Measurements from ENCODE around the gene SLCO4A1.
"Not testable (repeated sequence)": the region's sequence is repeated elsewhere in the genome, so short reads cannot be mapped to it uniquely, and the experiment has no call there.

The SLCO4A1 gene

DNA sequence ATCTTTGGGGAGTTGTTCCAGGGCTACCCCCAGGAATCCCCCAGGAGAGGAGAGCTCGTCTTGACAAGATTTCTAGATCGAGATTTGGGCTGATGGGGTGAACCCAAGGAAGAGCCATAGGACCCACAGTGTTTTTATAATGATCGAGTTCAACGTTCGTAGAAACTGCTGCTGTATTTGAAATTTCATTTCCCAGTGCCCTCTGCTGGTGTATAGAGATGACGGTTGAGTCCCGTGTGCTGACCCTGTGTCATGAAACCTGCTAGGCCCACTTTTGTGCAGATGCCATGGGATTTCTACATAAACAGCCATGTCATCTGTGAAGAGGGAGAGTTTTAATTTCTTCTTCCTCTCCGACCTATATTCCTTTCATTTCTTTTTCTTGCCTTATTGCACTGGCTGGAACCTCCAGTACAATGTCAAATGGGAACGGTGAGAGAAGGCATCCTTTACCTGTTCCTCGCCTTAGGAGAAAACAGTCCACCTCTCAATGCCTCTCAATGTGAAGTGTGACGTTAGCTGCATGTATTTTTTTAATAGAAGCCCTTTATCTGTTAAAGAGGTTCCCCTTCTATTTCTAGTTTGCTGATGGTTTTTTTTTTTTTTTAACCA lies 37.8 kb downstream of the SLCO4A1 start:
- Histone ChIP-seq H3K4me1 (ENCODE audit: control insufficient read depth, insufficient read depth, low read length, poor library complexity, severe bottlenecking) (peaks cover 8% of the 10 kb centered on the region), H3K9me3 (ENCODE audit: control insufficient read depth, low read length) (peaks cover 13% of the 10 kb centered on the region), H3K36me3 (ENCODE audit: control insufficient read depth, insufficient read depth, low read length) (no peaks in the 10 kb centered on the region), H3K4me3 (ENCODE audit: extremely low read depth, insufficient read depth, low read length, poor library complexity, severe bottlenecking) (no peak overlapping the region), H3K27ac (ENCODE audit: low read depth, low read length, severe bottlenecking) (no peak overlapping the region)
- 90 to 92% methylated on average over 9 to 10 of the region's 11 CpGs for WGBS, 2 experiments (ENCODE audit: insufficient coverage in 2 of 2)

DNA sequence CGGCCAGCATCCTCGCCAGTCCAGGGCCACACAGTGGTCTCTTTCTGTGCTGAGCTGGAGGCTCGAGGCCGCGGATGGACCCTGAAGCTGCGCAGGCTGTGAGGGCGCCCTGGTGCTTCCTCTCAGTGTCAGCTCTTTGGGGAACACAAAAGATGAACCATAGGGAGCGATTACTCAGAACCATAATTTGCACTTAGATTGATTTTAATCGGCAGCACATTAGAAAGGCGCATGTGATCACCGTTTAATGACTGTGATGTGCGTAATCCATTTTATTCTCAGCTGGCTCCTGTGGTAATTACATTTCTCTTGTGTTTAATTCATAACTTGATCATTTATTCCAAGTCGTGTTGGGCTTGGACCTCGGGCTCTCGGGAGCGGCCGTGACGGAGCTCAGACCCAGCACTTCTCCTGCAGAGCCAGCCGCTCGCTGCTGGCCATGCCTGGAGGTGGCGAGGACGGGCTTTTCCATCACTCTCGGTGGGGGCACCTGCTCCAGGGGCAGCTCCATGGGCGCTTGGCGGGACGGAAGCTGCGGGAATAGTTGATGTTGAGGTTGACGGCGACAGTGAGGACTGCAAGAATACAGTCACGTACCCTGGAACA lies 40.7 kb downstream of the SLCO4A1 start:
- H3K27ac ChIP-seq (ENCODE audit: low read depth, low read length, severe bottlenecking) = no peak overlapping the region
- peaks cover 13% of the 10 kb centered on the region for H3K4me1 ChIP-seq (ENCODE audit: control insufficient read depth, insufficient read depth, low read length, poor library complexity, severe bottlenecking)
- WGBS, 2 experiments (ENCODE audit: insufficient coverage in 2 of 2) = 91 to 93% methylated on average over 27 to 30 of the region's 30 CpGs
- peaks cover 13% of the 10 kb centered on the region for H3K9me3 ChIP-seq (ENCODE audit: control insufficient read depth, low read length)
- H3K4me3 ChIP-seq (ENCODE audit: extremely low read depth, insufficient read depth, low read length, poor library complexity, severe bottlenecking) = no peak overlapping the region
- no peaks in the 10 kb centered on the region for H3K36me3 ChIP-seq (ENCODE audit: control insufficient read depth, insufficient read depth, low read length)

DNA sequence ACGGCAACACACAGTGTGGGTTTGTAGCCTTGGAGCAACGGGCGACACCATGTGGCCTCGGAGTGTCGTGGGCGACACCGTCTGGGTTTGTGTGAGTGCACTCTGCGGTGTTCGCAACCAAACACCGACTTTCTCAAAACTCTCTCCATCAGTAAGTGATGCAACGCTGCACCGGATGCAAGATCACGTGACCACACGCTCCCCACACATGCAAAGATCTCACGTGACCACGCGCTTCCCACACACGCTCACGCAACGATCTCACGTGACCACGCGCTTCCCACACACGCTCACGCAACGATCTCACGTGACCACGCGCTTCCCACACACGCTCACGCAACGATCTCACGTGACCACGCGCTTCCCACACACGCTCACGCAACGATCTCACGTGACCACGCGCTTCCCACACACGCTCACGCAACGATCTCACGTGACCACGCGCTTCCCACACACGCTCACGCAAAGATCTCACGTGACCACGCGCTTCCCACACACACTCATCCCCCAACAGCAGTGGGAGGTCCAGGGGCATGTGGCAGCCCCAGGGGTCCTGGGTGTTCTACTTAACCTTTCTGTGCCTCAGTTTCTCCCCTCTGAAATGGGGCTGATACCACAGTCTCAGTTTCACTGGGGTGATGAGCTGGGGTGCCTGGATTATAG lies 41.5 kb downstream of the SLCO4A1 start:
- H3K4me3 ChIP-seq (ENCODE audit: extremely low read depth, insufficient read depth, low read length, poor library complexity, severe bottlenecking); H3K27ac ChIP-seq (ENCODE audit: low read depth, low read length, severe bottlenecking); H3K36me3 ChIP-seq (ENCODE audit: control insufficient read depth, insufficient read depth, low read length): not testable (repeated sequence)
- 94 to 96% methylated on average over 6 to 20 of the region's 52 CpGs for WGBS, 2 experiments (ENCODE audit: insufficient coverage in 2 of 2)
- H3K9me3 ChIP-seq (ENCODE audit: control insufficient read depth, low read length) = peaks cover 13% of the 10 kb centered on the region
- peaks cover 20% of the 10 kb centered on the region for H3K4me1 ChIP-seq (ENCODE audit: control insufficient read depth, insufficient read depth, low read length, poor library complexity, severe bottlenecking)

DNA sequence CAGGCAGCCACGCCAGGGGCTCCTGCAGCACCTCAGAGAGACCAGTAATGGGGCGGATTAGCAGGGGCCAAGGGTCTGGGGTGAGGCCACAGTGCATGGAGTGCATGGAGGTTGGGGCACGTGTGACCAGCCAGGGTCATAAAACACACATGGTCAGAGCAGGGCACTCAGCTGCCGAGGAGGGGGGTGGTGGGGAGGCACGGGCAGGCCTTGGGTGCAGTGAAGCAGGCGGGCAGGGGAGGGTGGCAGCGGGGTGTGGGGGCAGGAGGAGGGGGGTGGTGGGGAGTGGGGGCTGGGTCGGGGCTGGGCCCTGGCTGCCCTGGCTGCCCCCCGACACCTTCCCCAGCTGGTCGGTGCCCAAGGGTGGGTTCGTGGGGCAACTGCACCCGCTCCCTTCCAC lies 42.7 kb downstream of the SLCO4A1 start:
- Histone ChIP-seq H3K4me3 (ENCODE audit: extremely low read depth, insufficient read depth, low read length, poor library complexity, severe bottlenecking) (no peak overlapping the region), H3K27ac (ENCODE audit: low read depth, low read length, severe bottlenecking) (no peak overlapping the region), H3K9me3 (ENCODE audit: control insufficient read depth, low read length) (peaks cover 8% of the 10 kb centered on the region), H3K36me3 (ENCODE audit: control insufficient read depth, insufficient read depth, low read length) (no peaks in the 10 kb centered on the region), H3K4me1 (ENCODE audit: control insufficient read depth, insufficient read depth, low read length, poor library complexity, severe bottlenecking) (peaks cover 24% of the 10 kb centered on the region)
- 85 to 90% methylated on average over 4 to 6 of the region's 12 CpGs for WGBS, 2 experiments (ENCODE audit: insufficient coverage in 2 of 2)

DNA sequence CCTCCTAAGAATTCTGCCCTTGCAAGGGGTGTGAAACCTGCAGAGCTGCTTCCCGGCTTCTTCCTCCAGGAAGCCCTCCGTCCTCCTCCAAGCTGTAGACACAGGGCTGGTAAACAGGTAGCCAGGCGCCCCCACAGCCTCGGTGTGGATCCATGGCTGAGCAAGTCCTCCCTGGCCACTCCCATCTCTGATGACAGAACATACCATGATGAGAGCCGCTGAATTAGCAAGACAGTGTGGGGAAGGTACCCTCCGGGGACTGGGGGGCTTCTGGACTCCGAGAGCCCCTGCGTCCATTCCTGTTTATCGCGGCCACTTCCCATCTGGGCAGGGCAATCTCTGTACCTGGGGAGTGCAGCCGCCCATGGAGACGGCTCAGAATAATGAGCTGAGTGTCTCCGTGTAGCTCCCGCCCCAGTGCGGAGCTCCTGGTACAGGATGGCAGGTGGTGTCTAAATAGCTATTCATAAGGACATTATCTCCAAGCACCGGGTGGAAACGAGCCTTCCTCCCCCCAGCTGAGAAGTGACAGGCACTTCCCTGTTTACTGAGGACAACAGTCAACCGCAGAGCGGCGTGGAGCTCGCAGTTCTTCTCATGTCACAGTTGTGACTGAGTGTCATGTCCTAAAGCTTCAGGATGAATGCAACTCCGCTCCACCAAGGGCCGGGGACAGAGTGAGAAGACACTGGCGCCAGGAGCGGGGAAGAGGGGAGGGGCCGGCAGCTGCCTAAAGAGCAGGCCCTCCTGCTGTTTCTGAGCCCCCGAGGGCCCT lies 43.7 kb downstream of the SLCO4A1 start:
- no peaks in the 10 kb centered on the region for H3K9me3 ChIP-seq (ENCODE audit: control insufficient read depth, low read length)
- H3K36me3 ChIP-seq (ENCODE audit: control insufficient read depth, insufficient read depth, low read length) = no peaks in the 10 kb centered on the region
- WGBS, 2 experiments (ENCODE audit: insufficient coverage in 2 of 2) = 21 to 31% methylated on average over 15 to 23 of the region's 27 CpGs
- H3K4me1 ChIP-seq (ENCODE audit: control insufficient read depth, insufficient read depth, low read length, poor library complexity, severe bottlenecking) = peaks cover 24% of the 10 kb centered on the region
- no peak overlapping the region for H3K27ac ChIP-seq (ENCODE audit: low read depth, low read length, severe bottlenecking)
- no peak overlapping the region for H3K4me3 ChIP-seq (ENCODE audit: extremely low read depth, insufficient read depth, low read length, poor library complexity, severe bottlenecking)

DNA sequence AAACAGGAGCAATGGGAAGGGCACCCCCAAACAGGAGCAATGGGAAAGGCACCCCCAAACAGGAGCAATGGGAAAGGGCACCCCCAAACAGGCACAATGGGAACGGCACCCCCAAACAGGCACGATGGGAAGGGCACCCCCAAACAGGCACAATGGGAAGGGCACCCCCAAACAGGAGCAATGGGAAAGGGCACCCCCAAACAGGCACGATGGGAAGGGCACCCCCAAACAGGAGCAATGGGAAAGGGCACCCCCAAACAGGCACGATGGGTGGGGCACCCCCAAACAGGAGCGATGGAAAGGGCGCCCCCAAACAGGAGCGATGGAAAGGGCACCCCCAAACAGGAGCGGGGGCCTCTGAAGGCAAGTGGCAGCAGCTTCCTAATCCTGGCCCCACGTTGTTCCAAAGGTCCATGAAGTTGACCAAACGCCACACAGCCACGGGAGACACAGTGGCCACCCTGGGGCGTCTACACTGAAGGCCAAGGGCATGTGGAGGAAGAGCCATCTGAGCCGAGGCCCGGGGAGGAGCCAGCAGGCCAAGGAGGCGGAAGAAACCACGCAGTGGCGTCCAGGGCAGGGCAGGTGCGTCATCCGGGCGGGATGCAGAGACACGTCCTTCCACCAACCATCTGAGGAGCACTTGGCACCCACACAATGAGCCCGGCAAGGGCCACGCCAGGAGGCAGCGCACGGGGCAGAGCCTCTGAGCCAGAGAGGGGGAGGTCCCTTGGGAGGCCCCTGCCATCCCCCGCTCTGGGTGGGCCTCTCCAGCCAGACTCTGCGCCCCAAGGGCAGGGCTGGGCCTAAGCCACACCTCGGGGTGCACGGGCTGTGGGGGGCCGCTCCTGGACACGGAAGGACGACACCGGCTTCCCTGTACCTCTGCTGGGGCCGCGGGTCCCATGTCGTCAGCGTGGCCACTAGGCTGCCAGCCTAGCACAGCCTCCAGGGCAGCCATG lies 44.8 kb downstream of the SLCO4A1 start:
- Histone ChIP-seq H3K27ac (ENCODE audit: low read depth, low read length, severe bottlenecking) (no peak overlapping the region), H3K36me3 (ENCODE audit: control insufficient read depth, insufficient read depth, low read length) (no peaks in the 10 kb centered on the region), H3K4me1 (ENCODE audit: control insufficient read depth, insufficient read depth, low read length, poor library complexity, severe bottlenecking) (peaks cover 28% of the 10 kb centered on the region), H3K4me3 (ENCODE audit: extremely low read depth, insufficient read depth, low read length, poor library complexity, severe bottlenecking) (no peak overlapping the region), H3K9me3 (ENCODE audit: control insufficient read depth, low read length) (no peaks in the 10 kb centered on the region)
- WGBS, 2 experiments (ENCODE audit: insufficient coverage in 2 of 2) = 92 to 94% methylated on average over 33 to 36 of the region's 37 CpGs

DNA sequence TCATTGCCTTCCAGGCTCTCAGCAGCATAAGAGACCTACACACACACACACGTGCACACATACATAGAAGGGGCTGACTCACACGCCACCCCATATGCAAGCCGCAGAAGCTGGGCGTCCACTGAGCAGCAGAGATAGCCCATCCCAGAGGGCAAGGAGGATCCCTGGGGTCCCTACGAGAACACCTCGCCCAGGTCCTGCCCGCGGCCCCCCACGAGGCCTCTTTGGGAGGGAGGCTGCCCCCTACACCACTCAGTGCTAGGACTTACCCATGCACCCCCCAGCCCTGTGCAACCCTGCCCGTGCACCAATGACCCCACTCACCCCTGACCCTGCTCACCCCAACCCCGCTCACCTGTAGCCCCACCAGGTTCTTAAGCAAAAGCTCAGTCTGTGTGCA lies 45.8 kb downstream of the SLCO4A1 start:
- peaks cover 28% of the 10 kb centered on the region for H3K4me1 ChIP-seq (ENCODE audit: control insufficient read depth, insufficient read depth, low read length, poor library complexity, severe bottlenecking)
- H3K4me3 ChIP-seq (ENCODE audit: extremely low read depth, insufficient read depth, low read length, poor library complexity, severe bottlenecking) = no peak overlapping the region
- H3K36me3 ChIP-seq (ENCODE audit: control insufficient read depth, insufficient read depth, low read length) = no peaks in the 10 kb centered on the region
- no peak overlapping the region for H3K27ac ChIP-seq (ENCODE audit: low read depth, low read length, severe bottlenecking)
- H3K9me3 ChIP-seq (ENCODE audit: control insufficient read depth, low read length) = no peaks in the 10 kb centered on the region
- 91 to 95% methylated on average over 11 of the region's 11 CpGs for WGBS, 2 experiments (ENCODE audit: insufficient coverage in 2 of 2)

DNA sequence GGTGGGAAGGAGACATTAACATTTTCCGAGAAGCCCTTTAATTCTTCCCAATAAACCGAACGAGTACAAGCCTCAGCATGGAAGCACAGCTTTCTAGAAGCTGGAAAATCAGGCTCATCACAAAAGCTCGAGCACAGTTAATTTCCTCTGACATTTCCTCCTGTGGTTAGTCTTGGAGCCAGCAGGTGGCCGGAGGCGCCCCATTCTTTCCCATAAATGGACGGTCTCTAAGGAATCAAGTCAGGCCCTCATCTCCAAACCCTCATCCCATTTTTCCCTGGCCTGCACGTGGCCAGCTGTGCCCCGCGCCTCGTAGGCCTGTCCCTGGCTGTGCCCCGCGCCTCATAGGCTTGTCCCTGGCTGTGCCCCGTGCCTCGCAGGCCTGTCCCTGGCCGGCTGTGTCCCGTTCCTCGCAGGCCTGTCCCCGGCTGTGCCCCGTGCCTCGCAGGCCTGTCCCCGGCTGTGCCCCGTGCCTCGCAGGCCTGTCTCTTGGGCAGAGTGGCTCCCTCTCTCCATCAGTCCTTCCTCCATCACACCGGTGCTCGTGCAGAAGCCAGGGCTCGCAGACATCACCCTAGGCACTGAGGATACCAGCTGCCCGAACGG lies 46.7 kb downstream of the SLCO4A1 start:
- no peak overlapping the region for H3K4me3 ChIP-seq (ENCODE audit: extremely low read depth, insufficient read depth, low read length, poor library complexity, severe bottlenecking)
- peaks cover 28% of the 10 kb centered on the region for H3K4me1 ChIP-seq (ENCODE audit: control insufficient read depth, insufficient read depth, low read length, poor library complexity, severe bottlenecking)
- no peaks in the 10 kb centered on the region for H3K36me3 ChIP-seq (ENCODE audit: control insufficient read depth, insufficient read depth, low read length)
- H3K27ac ChIP-seq (ENCODE audit: low read depth, low read length, severe bottlenecking) = no peak overlapping the region
- 85 to 92% methylated on average over 22 to 29 of the region's 29 CpGs for WGBS, 2 experiments (ENCODE audit: insufficient coverage in 2 of 2)
- H3K9me3 ChIP-seq (ENCODE audit: control insufficient read depth, low read length) = no peaks in the 10 kb centered on the region

DNA sequence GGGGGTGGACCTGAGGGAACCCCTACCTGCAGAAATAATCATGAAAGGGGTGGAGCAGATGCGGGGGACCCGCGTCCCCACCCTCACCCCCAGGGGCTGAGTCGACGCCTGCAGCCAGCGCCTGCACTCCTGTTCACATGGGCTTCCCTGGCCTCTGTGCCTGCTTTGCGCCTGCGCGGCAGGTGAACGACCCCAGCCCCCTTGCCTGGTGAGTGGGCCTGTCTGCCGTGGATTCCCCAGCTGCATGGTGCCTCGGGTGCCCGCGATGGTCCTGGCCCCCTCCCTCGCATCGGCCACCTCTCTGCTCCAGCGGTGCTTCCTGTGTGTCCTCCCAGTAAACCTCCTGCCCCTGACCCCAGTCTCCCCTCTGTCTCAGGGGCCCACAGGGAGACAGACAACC lies 47.6 kb downstream of the SLCO4A1 start:
- WGBS, 2 experiments (ENCODE audit: insufficient coverage in 2 of 2) = 95 to 100% methylated on average over 8 to 17 of the region's 17 CpGs
- no peak overlapping the region for H3K27ac ChIP-seq (ENCODE audit: low read depth, low read length, severe bottlenecking)
- H3K4me1 ChIP-seq (ENCODE audit: control insufficient read depth, insufficient read depth, low read length, poor library complexity, severe bottlenecking) = peaks cover 28% of the 10 kb centered on the region
- no peaks in the 10 kb centered on the region for H3K36me3 ChIP-seq (ENCODE audit: control insufficient read depth, insufficient read depth, low read length)
- no peaks in the 10 kb centered on the region for H3K9me3 ChIP-seq (ENCODE audit: control insufficient read depth, low read length)
- H3K4me3 ChIP-seq (ENCODE audit: extremely low read depth, insufficient read depth, low read length, poor library complexity, severe bottlenecking) = no peak overlapping the region
